ENCODE results near the gene CDKN1A.
"Not testable (repeated sequence)": the region's sequence is repeated elsewhere in the genome, so short reads cannot be mapped to it uniquely, and the experiment has no call there.

Gene CDKN1A

GRCh38 chr6:36722879-36723278, 44.4 kb downstream of the CDKN1A start:
- no peak for DNase-seq

GRCh38 chr6:36723992-36724391, 45.5 kb downstream of the CDKN1A start:
- not testable (repeated sequence) for DNase-seq

DNA sequence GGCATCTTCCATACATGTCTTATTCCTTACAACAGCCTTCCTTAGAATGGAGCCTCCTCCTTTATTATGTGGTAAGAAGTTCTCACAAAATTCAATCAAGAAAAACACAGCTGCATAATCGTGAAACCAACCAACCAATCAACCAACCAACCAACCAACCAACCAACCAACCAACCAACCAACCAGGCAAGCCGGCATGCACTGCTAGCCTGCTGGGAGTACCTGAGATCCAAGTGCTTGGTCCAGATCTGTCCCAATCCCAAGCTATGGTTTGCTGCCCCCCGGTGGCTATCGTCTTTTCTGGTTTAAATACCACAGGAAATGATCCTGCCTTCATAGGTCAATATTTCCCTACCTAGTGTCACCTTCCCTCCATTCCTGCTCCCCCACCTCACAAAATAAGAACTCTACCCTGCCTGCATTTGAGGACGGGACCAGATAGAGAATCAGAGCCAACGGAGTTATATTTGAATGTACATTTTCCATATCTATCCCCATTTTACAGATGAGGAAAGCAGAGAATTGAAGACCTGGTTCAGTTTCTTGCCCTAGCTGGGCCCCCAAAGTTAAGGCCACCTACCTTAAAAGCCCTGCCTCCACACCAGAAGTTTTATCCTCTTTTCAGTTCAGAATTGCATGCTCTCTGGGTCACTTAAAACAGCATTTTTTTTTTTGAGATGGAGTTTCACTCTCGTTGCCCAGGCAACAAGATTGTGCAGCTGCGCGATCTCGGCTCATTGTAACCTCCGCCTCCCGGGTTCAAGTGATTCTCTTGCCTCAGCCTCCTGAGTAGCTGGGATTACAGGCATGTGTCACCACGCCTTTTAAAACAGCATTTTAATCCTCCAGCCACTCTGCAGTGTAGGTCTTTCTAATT, 46.2 kb downstream of the CDKN1A start:
- DNase-seq, result peak; percentile 19

DNA sequence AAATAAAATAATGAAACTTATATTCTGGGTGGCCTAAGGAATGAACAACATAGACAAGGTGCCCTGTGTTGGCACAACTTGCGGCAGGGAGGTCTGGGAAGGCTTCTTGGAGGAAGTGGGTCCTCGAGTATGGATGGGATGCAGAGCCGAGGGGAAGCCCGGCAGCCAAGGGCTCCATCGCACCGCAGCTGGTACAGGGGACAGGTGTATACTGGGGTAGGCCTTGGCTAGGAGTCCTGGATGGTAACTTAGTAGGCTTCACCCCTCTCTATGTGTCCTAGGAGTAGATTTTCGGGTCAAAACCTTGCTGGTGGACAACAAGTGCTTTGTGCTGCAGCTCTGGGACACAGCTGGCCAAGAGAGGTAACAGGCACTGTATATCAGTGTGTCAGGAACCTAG, 47.1 kb downstream of the CDKN1A start:
- DNase-seq, result no peak

- DNase-seq, result no peak
Measured at GRCh38 chr6:36727505-36728021, 49.0 kb downstream of the CDKN1A start.

GRCh38 chr6:36728289-36729160, 50.0 kb downstream of the CDKN1A start:
- DNase-seq, result no peak

- no peak for DNase-seq
Measured at GRCh38 chr6:36729161-36729524, 50.6 kb downstream of the CDKN1A start.

DNA sequence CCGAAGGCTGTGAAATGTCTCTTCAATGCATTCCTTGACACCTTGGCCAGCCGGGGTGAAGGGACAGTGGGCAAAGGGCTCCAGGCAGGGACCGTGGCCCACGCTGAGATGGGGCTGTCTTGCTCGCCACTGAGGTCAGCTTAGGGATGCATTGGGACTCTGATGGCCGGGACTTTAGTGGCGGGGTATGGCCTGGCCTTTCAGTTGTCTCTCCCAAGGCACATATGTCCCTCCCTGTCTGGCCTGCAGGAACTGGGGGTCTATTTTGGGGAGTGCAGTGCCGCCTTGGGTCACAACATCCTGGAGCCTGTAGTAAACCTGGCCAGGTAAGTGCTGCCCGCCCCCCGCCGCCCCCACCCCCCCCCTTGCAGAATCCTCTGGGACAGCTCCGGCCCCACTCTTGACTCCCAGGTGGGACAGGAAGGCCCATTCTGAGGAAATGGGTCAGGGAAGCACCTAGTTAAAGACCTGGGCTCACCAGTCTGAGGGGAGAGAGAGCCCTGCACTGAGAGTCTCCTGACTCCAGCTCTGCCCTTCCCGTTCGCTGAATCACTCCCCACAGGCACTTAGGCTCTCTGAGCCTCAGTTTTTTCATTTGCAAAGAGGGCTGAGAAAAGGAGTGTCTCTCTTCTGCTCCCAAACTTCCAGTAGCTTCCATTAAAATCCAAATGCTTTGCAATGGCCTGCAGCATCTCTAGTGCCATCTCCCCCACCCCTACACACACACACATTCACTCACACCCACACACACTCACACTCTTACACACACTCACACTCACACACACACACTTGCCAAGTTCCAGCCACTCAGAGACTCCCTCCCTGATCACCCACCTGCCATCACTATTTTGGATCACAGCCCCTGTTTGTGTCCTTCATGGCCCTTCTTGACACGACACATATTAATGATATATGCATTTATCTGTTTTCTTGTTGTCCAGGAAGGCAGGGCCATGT, 52.2 kb downstream of the CDKN1A start:
- no peak for DNase-seq

GRCh38 chr6:36731622-36732310, 53.3 kb downstream of the CDKN1A start:
- no peak for DNase-seq

DNA sequence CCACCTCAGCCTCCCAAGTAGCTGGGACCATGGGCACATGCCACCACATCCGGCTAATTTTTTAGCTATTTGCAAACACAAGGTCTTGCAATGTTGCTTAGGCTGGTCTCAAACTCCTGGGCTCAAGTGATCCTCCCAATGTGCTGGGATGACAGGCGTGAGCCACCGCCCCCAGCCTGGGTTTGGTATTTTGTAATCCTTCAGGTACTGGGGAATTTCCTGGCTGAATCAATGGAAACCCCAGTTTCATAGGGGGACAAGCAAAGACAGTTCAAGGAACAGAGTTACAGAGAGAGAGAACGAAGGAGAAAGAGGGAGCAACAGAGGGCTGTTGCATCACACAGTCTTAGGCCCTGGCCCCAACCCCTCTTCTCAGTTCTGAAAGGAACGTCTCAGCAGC, 54.8 kb downstream of the CDKN1A start:
- no peak for DNase-seq

DNA sequence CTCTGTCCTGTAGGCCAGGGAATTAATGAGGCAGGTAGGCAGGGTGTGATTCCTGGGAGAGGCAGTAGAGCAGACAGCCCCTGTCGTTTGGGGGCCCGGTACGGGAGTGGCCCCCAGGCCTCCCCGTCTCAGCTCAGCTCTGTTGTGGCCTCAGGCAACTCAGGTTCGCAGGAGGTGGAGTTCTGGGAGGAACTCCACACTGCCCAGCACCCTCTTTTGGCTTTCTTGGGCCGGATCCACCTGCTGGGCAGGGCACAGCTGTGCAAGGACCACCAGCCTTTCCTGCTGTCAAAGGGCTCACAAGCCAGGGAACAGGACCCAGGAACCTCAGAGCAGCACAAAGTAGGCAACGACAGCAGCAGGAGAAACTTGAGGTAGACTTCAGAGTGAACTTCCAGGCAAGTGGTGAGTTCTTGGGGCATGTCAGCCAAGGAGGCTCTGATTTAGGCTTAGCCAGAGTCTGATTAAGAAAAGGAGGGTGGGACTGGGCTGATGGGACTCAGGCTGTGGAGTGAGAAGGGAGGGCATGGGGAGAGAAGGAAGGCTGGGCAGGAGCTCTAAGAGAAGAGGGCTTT, 56.1 kb downstream of the CDKN1A start:
- no peak for DNase-seq

DNA sequence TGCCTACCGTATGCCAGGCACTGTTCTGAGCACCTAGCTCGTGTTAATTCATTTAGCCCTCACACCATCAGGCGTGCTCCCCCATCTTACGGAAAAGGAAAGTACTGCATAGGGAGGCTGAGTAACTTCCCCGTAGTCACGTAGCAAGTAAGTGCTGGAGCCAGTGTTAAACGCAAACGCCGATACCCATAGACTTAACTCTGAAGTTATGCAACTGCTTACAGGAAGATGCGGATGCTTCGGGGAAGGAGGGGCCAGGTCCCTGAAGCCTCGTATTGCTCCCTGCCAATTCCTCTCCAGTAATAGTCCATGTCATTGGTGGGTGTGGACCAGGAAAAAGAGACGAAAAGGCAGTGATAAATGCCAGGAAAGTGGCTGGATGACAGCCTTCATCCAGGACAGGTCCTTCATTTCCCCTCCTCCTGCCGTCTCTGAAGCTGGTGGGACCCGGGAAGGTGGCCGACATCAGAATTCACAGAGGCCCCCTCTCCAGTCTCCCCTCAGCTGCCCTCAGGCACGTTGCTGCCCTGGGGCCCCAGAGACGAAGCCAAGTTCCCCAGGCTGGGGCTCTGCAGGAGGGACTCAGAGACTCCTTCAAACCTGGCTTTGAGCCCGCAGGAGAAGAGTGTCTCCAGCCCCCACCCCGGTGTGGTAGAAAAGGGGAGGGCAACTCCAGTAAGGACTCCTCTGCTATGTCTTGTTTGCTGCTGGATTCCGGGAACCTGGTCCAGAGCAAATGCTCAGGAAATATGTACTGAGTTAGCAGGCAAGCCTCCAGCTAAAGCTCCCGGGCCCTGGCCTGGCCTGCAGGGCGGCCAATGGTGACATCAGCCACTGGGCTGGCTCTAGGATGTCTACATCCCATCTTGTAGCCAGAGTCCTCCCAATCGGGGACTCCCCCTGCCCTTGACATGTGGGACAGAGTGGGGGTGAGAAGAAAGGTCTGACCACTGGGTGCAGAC, 56.9 kb downstream of the CDKN1A start:
- no peak for DNase-seq

Data from NCI-H2227 treated with DMSO at 0.1 percent for 48 hours (cell line).